ENCODE data around the gene KCNMA1.

KCNMA1 gene

DNA sequence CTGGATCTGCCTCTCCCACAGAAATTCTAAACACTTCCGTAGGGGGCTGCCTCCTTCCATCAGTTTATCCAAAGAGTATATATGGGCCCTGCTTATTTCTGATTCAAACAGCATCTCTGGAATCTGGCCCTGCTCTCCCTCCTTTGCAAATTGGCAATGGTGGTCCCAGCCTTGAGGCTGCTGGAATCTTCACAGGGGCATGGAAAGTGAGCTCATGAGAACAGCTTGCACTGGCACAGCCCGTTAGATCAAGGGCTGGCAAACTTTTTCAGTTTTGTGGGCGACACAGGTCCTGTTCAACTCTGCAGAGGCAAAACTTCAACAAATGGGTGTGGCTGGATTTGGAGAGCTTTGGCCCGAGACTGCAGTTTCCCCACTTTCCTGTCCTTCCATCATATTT lies 526.9 kb downstream of the KCNMA1 start:
- DNase-seq (ENCODE audit: low read depth): no peak

DNA sequence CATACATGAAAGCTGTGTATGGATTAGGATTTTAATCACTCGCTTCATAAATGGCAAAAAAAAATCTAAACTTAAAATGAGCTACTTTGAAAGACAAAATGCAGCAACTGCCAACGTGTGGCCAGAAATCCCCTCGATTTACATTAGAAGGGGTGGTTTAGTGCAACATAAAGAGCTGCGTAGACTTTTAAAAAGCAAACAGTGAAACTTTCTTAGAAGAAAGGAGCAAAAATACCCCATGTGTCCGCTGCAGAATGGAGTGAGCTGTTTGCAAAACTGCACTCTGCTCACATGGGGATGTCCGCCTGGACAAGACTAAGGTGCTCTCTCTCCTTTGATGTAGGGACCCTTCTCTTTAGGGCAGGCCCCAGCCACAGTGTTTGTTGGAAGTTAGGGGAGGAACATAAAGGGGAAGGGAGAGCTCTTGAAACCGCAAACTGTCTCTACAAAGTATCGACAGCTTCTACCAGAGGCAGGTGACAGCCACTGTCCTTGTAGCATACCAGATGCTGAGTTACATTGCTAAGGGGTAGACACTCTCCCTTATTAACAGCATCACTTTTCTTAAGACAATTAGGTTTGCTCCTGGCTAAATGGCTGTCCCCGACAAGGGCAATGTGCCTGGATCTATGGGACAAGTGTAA lies 528.1 kb downstream of the KCNMA1 start:
- no peak for DNase-seq (ENCODE audit: low read depth)

GRCh38 chr10:77106676-77107075 lies 530.9 kb downstream of the KCNMA1 start:
- no peak for DNase-seq (ENCODE audit: low read depth)

DNA sequence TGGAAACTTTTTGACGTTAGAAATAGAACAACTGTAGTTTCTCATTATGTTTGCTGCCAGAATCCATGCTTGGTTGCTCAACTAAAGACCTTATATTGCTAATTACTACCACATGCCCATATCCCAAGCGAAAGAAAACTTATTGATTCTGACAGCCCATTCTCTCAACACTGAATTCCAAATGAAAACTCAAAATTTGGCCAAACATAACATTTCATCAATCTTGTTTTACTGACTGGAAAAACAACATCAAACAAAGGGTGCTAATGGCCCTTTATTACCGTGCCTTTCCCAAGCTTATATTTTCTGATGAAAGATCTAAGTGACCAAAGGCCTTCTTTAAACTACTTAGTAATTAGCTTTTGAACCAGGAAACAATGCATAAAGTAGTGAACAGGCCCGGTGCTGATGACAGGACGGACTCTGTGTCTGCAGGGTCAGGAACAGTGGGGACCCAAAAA lies 531.8 kb downstream of the KCNMA1 start:
- no peak for DNase-seq (ENCODE audit: low read depth)

GRCh38 chr10:77104459-77104980 lies 533.1 kb downstream of the KCNMA1 start:
- no peak for DNase-seq (ENCODE audit: low read depth)

DNA sequence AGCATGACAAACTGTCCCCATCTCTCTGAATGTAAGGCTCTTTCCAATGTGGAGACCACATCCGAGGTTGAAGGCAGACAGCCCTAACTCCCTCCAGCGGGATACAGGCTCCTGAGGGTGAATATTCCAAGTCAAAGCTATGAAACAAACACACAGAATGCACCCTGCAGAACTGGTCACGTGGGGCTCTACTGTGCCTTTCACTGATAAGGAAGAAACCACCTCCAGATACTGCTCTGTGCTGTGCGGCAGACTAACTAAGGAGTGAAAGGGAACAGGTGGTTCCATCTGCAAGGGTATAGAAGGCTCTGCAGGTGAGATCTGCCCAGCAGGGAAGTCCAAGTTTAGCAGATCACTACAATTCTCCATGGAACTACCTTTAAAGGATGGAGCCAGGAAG lies 534.4 kb downstream of the KCNMA1 start:
- DNase-seq (ENCODE audit: low read depth): no peak

- DNase-seq (ENCODE audit: low read depth): no peak
Observed at GRCh38 chr10:77101341-77101740, 536.3 kb downstream of the KCNMA1 start.

GRCh38 chr10:77099136-77099535 lies 538.5 kb downstream of the KCNMA1 start:
- DNase-seq (ENCODE audit: low read depth): no peak

GRCh38 chr10:77097625-77098024 lies 540.0 kb downstream of the KCNMA1 start:
- no peak for DNase-seq (ENCODE audit: low read depth)

DNA sequence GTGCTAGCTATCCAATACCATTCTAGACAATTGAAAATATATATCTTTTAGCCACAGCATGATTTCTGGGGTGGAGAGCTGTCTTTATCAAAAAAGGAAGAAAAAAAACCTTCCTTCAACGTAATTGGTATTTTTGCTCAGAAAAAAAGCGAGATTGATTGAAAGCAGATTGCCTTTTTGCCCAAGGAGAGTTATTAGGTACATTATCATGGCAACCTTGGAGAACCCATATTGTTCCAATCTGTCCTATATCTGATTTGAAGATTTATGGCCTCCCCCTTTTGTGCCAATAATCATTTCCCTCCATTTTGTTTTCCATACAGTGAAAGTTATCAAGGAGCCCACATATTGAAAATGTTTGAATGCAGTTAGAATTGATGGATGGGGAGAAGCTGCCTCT lies 544.5 kb downstream of the KCNMA1 start:
- no peak for DNase-seq (ENCODE audit: low read depth)

DNA sequence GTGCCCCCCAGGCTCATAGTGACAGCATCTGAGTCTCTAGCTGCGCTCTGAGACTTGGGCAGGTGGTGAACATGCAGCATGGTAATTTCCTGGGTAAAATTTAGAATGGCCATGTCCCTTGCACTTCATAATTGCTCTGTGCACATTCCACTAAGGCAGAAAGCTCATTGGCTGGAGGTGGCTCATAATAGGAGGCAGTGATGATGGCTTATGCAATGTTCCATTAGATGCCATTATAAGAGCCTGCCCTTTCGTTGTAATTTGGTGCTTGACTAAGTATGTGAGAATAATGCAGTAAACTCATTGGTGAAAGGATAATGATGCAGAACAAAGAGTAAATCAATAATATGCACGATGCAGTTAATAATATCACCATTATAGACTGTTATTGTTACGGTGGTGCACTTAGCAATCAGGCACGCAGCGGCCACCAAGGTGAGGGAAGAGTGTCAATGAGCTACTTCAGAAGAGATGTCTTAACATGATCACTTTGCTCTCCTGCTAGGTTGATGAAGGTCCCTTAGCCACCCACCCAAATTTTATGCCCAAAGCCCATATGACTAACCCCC lies 545.9 kb downstream of the KCNMA1 start:
- no peak for DNase-seq (ENCODE audit: low read depth)

DNA sequence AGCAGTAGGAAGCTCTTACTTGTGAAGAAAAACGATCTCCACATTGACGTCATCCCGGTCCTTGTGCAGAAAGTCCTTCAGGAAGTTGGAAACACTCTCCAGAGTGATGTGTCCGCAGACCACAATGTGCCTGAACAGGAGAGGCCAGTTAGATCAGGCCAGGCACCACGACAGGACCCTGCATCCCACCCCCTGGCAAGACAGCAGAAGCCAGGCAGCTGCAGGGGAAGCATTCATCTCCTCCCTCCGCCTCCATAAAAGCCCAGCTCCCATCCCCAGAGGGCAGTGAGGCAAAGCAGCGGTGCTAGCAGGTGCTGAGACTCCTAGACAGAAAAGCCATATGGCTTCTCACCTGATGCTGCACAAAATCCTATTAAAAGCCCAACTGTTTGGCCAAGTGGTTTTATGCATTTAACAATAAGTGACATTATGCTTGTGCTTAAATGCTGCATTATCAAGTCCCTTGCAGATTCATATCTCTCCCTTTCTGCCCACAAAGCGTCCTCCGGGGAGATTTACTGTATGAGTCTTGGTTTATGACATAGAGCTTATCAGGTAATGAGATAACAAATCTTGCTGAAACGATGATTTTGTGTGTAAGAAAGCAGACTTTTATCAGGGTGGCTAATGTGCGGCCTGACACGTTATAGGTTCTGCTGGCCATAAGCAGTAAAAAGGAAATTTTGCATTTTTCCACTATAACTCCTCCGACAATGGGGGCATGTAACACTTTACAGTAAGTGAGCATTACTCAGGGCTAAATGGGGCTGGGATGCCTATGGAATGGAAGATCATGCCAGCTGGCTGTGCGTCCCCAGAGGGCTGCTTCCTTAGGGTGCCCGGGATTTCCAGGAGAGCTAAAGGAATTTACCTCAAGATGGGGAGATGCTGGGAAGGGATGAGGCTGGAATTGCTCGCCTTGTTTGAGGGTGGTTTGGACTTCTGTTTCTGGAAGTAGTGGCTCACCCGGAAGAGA lies 546.9 kb downstream of the KCNMA1 start:
- no peak for DNase-seq (ENCODE audit: low read depth)

- DNase-seq (ENCODE audit: low read depth): no peak
Observed at GRCh38 chr10:77087366-77087765, 550.2 kb downstream of the KCNMA1 start.

GRCh38 chr10:77086081-77086480 lies 551.5 kb downstream of the KCNMA1 start:
- DNase-seq (ENCODE audit: low read depth): no peak

GRCh38 chr10:77085344-77085743 lies 552.3 kb downstream of the KCNMA1 start:
- DNase-seq (ENCODE audit: low read depth): no peak

DNA sequence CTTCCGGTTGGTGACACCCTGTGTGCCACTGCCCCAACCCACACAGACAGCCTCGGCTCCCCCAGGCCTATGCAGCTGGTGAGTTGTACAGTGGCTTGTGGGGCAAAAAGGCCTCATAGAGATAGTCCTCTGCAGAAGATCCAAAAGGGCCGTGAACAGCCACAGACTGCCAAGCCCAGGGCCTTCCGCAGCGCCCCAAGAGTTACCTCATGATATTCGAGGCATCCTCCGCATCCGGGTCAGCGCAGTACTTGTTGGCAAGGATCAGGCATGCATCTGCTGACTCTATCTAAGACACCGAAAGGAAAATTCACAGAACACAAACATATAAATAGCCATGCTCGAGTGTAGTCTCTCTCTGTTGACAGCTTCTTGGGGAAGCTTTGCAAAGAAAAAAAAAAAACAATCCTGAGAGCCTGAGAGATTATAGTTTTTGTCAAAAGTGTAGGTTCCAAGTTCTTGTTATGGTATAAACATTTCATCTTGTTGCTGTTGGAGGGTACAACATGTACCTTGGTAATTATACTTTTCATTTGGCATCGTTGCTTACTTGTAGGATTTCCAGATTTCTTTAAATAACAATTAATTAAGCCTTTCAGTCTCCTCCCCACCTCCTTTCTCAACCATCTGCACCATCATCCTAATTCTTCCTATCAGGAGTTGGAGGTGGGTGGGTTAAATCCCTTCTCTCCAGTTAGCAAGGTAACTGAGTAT lies 553.0 kb downstream of the KCNMA1 start:
- no peak for DNase-seq (ENCODE audit: low read depth)

GRCh38 chr10:77082601-77083252 lies 554.9 kb downstream of the KCNMA1 start:
- DNase-seq (ENCODE audit: low read depth): no peak

DNA sequence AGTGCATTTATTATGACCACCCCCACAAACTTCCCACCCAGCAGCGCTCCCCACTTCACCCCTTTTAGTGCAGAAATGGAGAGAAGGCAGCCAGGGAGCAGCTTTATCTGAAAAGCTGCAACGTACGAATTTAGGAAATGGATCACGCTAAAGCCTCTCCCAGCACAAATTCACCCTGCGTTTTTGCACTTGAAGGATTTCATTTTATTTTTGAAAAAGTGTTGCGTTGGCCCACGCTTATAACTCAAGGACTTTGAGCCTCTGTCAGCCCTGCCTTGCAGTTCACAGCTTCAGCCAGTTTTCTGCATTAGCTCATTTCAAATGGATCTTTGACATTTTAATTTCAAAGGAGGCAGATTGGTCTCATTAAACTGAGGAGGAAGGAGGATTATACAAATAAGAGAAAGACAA lies 556.1 kb downstream of the KCNMA1 start:
- DNase-seq (ENCODE audit: low read depth): no peak

GRCh38 chr10:77080361-77081027 lies 557.1 kb downstream of the KCNMA1 start:
- DNase-seq (ENCODE audit: low read depth): no peak

DNA sequence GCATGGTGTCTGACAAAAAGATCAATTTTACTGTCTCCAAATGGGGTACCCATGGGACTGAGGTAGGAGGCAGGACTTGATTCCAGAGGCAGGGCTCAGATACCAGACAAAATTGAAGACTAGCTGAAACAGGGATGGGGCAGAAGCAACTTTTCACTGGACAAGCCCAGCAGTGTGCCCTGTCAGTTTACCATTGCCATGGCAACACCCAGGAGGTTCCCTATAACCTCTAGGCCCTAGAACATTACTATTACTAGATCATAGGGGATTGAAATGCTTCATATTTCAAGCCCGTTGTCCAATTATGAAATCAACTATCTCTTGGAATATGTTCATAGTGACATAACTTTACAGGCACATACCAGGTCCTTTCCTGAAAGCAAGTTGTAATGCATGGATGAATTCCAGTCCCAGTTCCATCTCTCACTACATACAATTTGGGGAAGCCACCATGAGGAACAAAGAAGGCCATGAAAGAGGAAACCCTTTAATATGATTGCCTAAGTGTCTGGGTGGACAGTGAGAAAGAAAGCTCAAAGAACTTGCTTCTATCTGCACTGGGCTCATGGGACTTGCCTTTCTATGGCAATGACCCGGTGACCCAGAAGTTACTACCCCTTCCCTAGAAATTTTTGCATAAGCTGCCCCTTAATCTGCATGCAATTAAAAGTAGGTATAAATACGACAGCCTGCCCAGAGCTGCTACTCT lies 557.9 kb downstream of the KCNMA1 start:
- DNase-seq (ENCODE audit: low read depth): no peak

Data from activated T-helper 9 cell treated with anti-CD3 and anti-CD28 coated beads, Interleukin-2, amount 50 U/mL, for 16 hours (primary cell).